SK-N-MC (cell line): ENCODE measurements around the gene YJU2.
"Not testable (repeated sequence)": the region's sequence is repeated elsewhere in the genome, so short reads cannot be mapped to it uniquely, and the experiment has no call there.

Source experiments
- DNase-seq: peaks from one replicate; pipeline ENCODE4 v3.0.0-alpha.2; 2011; ENCODE audit warnings: low read depth, low spot score
- H3K27ac ChIP-seq: fragments of 200-600 bp; sonication (generic); 2 replicates; pipeline ENCODE4 v1.5.1; 2016; ENCODE audit warnings: mixed run types
- H3K36me3 ChIP-seq: fragments of 200-600 bp; sonication (generic); 2 replicates; pipeline ENCODE4 v1.6.1; 2017; ENCODE audit warnings: antibody characterized with exemption, low read length, mixed read lengths; ENCODE audit not compliant: insufficient read depth
- H3K4me3 ChIP-seq: fragments of 200-600 bp; sonication (generic); 2 replicates; pipeline ENCODE4 v1.5.1; 2016
- H3K9ac ChIP-seq: fragments of 200-600 bp; sonication (generic); 2 replicates; pipeline ENCODE4 v1.8.0; 2017; ENCODE audit warnings: mixed run types, mixed read lengths; ENCODE audit not compliant: insufficient read length
- H3K9me3 ChIP-seq: fragments of 200-600 bp; sonication (generic); 2 replicates; pipeline ENCODE4 v1.6.1; 2017; ENCODE audit warnings: low read depth, mild to moderate bottlenecking, antibody characterized with exemption, low read length, moderate library complexity, mixed read lengths
- EZH2 ChIP-seq: fragments of 200-600 bp; sonication (generic); IDR thresholded peaks from one replicate; pipeline ENCODE4 v1.6.1; 2017; ENCODE audit warnings: antibody characterized with exemption
- FOXP2 ChIP-seq: optimal IDR thresholded peaks from 2 replicates; pipeline ENCODE3; 2011; ENCODE audit warnings: mild to moderate bottlenecking, moderate library complexity; ENCODE audit not compliant: insufficient read depth; ENCODE audit errors: extremely low read length, control extremely low read depth
- POLR2AphosphoS5 ChIP-seq: IDR thresholded peaks from 2 replicates; pipeline ENCODE4 v1.6.1; 2012; ENCODE audit warnings: mild to moderate bottlenecking, low read depth, low read length, borderline replicate concordance

The YJU2 gene

DNA sequence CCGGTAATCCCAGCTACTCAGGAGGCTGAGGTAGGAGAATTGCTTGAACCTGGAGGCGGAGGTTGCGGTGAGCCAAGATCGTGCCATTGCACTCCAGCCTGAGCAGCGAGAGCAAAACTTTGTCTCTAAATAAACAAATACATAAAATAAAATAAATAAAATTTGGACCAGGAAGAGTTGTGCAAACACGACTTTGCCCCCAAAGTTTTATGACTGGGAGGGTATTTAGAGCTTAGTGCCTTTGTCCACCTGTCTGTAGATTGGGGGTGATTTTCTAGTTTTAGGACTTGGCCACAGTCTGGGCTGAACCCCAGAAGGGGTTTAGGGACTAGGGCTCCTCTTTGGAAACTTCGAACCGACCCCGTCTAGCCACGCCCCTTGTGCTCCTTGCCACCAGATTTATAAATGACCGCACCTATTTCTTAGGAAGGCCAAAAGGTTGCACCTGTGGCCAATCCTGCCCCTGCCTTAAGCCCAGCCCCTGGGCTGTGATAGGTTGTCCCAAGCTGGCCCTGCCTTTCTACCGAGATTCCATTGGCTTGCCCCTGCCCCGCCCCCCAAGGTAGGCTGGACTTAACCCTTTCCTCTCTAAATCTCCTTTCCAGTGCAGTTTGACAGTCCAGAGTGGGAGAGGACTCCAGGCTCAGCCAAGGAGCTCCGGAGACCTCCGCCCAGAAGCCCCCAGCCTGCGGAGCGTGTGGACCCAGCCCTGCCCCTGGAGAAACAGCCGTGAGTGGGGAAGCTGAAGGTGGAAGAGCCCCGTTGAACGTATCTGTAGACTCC is 37.5 kb downstream of the YJU2 start:
- no peak for TF ChIP-seq EZH2
- no peak for TF ChIP-seq FOXP2
- no peak for TF ChIP-seq POLR2AphosphoS5
- no peak overlapping the region for H3K27ac ChIP-seq
- peak overlapping the region; percentile 11; the same call in 1 of the 2 replicates for H3K4me3 ChIP-seq
- DNase-seq: no peak
- no peaks in the 10 kb centered on the region for H3K9me3 ChIP-seq
- no peaks in the 10 kb centered on the region for H3K36me3 ChIP-seq
- no peak overlapping the region for H3K9ac ChIP-seq

DNA sequence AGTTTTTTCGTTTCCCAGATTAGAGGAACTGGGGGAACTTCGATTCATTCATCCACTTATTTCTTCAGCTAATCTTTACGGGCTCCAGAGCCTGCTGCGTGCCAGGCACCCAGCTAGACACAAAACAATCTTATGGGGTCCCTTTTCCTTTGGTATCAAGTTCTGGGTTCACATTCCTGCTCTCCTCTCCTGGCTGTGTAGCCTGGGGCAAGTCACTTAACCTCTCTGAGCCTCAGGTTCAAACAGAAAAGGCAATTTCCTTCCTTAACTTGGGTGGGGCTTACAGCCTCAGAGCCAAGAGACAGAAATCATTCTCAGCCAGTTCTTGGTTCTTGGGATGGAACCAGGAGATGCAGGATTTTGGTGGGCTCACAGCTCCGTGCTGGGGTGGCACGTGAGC is 38.1 kb downstream of the YJU2 start:
- Histone ChIP-seq H3K36me3 (no peaks in the 10 kb centered on the region), H3K9me3 (no peaks in the 10 kb centered on the region), H3K9ac (no peak overlapping the region), H3K4me3 (peak overlapping the region; percentile 11; the same call in 1 of the 2 replicates), H3K27ac (no peak overlapping the region)
- no peak for DNase-seq
- TF ChIP-seq FOXP2 (no peak), EZH2 (no peak), POLR2AphosphoS5 (no peak)

DNA sequence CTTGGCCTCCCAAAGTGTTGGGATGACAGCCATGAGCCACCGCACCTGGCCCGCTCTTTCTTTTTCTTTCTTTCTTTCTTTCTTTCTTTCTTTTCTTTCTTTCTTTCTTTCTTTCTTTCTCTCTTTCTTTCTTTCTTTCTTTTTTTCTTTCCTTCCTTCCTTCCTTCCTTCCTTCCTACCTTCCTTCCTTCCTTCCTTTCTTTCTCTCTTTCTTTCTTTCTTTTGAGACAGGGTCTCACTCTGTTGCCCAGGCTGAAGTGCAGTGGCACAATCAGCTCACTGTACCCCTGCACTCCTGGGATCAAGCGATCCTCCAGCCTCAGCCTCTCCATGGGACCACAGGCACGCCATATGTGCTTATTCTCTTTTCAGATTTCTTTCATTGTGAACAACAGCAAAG is 39.3 kb downstream of the YJU2 start:
- DNase-seq, H3K36me3 ChIP-seq, H3K27ac ChIP-seq, H3K9ac ChIP-seq, H3K9me3 ChIP-seq, H3K4me3 ChIP-seq: not testable (repeated sequence)

DNA sequence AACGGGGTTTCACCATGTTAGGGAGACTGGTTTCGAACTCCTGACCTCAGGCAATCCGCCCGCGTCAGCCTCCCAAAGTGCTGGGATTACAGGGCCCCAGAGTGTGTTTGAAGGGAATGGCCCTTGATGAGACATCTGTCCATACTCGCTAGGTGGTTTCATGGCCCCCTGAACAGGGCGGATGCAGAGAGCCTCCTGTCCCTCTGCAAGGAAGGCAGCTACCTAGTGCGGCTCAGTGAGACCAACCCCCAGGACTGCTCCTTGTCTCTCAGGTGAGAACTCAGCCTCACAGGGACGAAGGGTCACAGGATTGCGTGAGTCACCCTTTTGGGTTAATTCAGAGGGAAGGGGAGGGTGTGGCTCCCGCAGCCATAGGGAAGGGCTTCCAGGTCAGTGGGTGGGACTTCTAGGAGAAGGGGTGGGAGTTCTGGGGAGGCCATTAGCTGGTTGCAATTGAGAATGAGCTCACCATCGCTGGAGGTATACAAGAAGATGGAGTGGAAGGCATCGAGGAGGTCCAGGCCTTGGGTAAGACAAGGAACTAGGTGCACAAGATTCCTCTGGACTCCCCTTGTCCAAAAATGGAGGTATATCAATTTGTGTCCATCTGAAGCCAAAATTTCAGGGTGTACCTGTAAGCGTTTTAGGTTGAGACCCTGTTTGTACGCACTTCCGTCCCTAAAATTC is 41.4 kb downstream of the YJU2 start:
- DNase-seq: no peak
- no peak overlapping the region for H3K4me3 ChIP-seq
- no peaks in the 10 kb centered on the region for H3K9me3 ChIP-seq
- H3K9ac ChIP-seq: no peak overlapping the region
- H3K27ac ChIP-seq: no peak overlapping the region
- no peaks in the 10 kb centered on the region for H3K36me3 ChIP-seq
- TF ChIP-seq EZH2 (no peak), FOXP2 (no peak), POLR2AphosphoS5 (no peak)

DNA sequence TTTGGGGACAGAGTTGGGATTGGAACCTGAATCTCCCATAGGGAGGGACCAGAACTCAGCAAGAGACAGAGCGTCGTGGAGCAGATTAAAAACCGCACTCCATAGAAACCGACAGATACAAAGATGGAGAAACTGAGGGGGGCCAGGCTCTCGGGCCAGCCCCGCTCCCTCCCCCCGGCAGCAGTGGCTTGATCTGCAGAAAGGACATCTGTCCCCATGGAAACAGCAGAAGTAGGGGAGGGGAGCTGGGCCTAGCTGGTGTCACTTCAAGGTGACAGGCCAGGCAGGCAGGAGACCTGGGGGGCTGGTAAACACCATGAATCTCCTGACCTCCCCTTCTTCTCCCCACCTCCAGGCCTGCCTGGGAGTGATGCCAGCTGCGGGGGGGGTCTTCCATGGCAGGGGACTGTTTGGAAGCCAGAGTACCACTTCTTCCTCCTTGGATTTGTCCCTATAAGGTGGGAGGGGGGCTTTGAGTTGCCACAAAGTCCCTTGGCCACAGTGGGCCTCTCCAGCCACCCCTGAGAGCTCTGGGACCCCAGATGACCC is 44.4 kb downstream of the YJU2 start:
- no peak for DNase-seq
- Histone ChIP-seq H3K9me3 (no peaks in the 10 kb centered on the region), H3K4me3 (no peak overlapping the region), H3K36me3 (no peaks in the 10 kb centered on the region), H3K9ac (no peak overlapping the region), H3K27ac (no peak overlapping the region)
- TF ChIP-seq FOXP2 (no peak), POLR2AphosphoS5 (no peak), EZH2 (no peak)

DNA sequence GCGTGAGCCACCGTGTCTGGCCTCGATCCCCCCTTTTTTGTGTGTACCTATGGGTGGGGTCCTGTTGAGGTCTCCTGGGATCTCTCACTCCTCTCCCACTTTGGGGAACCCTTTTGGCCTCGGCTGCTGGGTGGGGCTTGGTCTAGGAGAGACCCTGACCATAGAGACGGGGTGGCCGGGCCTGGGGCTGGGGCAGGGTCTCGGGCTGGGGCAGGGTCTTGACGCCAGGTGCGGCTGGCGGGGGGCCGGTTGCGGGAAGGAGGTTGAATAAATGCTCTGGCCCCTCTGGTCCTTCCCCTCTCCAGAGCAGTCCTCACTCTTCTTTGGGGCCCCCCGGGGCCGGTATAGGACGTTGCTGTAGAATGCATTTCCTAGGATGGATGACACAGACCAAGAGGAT is 45.6 kb downstream of the YJU2 start:
- Histone ChIP-seq H3K9ac (no peak overlapping the region), H3K27ac (no peak overlapping the region), H3K4me3 (no peak overlapping the region), H3K36me3 (no peaks in the 10 kb centered on the region), H3K9me3 (no peaks in the 10 kb centered on the region)
- no peak for DNase-seq
- TF ChIP-seq POLR2AphosphoS5 (no peak), EZH2 (no peak), FOXP2 (no peak)

DNA sequence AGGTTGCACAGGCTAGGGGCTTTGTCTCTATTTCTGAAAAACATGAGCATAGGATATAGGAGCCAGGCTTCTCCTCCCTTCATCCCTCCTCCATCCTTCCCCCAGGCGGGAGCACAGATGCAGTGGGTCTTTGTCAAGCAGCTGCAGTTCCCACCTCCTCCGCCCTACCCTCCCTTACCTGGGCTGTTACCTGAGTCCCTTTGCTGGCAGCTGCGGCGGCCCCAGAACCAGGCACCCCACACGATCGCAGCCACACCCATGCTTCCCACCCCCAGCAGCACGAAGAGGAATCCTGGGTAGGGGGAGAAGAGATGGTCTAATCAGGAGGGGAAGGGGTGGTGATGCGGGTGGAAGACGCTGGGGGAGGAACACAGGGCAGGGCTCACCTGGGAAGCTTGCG is 47.5 kb downstream of the YJU2 start:
- no peaks in the 10 kb centered on the region for H3K36me3 ChIP-seq
- no peak overlapping the region for H3K9ac ChIP-seq
- DNase-seq: no peak
- no peak overlapping the region for H3K27ac ChIP-seq
- no peak overlapping the region for H3K4me3 ChIP-seq
- H3K9me3 ChIP-seq: no peaks in the 10 kb centered on the region
- no peak for TF ChIP-seq POLR2AphosphoS5
- TF ChIP-seq FOXP2: no peak
- TF ChIP-seq EZH2: no peak

DNA sequence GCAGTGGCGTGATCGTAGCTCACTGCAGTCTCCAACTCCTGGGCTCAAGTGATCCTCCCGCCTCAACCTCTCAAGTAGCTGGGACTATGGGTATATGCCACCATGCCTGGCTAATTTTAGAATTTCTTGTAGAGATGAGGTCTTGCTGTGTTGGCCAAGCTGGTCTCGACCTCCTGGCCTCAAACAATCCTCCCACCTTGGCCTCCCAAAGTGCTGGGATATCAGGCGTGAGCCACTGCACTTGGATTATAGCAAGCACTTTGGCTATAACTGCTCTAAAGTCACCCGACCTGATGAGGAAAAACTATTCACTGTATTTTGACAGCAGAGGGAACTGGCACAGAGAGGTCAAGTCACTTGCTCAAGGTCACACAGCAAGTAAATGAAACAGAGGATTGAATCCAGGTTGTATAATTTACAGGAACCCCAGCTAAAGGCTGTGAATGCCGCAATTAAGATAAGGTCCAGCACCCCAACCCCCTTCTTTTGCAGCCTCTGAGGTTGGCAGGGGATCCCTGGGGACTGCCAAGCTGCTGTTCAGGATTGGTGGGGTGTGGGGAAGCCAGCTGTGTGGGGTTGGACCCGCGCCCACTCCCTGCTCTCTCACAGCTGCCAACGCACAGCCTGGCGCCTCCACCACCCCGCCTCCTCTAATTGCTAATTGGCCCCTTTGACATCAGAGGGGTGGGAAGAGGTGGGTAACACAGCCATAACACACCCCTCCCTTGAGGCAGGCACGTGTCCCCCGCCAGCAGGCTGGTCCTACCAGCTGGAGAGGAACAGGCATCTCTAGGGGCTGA is 49.3 kb downstream of the YJU2 start:
- TF ChIP-seq EZH2: no peak
- peak; percentile 65 for TF ChIP-seq FOXP2
- H3K9me3 ChIP-seq: no peaks in the 10 kb centered on the region
- no peak overlapping the region for H3K27ac ChIP-seq
- H3K4me3 ChIP-seq: peak overlapping the region; percentile 12; the same call in 1 of the 2 replicates
- H3K36me3 ChIP-seq: no peaks in the 10 kb centered on the region
- DNase-seq: peak; percentile 32
- H3K9ac ChIP-seq: no peak overlapping the region
